ENCODE measurements around the gene PPP1R8.

- no peak for TF ChIP-seq CTCF (IDR thresholded peaks at IDR 0.05)
- TF ChIP-seq POLR2A (IDR thresholded peaks at IDR 0.05): no peak
- TF ChIP-seq POLR2AphosphoS5 (IDR thresholded peaks at IDR 0.05; ENCODE audit: insufficient read depth in 1 of 2, low read depth in 1 of 2): no peak
Measured at GRCh38 chr1:27782950-27783349, 47.6 kb upstream of the PPP1R8 start.
